Neural cell (in vitro differentiated cells): Measurements from ENCODE around the gene TEAD4. TPM values are rescaled to one million over a fixed set of nuclear protein-coding genes. Genes with fewer than 3 reads are reported as not detected.

Experiments
- H2AFZ ChIP-seq: fragments of 200-600, 300-800 bp; sonication (generic), shearing (Covaris generic); 2 replicates; pipeline ENCODE4 v1.6.0; 2014; ENCODE audit warnings: low read depth, mild to moderate bottlenecking, antibody characterized with exemption, low read length, moderate library complexity
- H3F3A ChIP-seq: fragments of 200-600 bp; shearing (Covaris generic); 2 replicates; pipeline ENCODE4 v1.6.1; 2016; ENCODE audit warnings: mild to moderate bottlenecking, moderate library complexity, mixed read lengths, antibody characterized with exemption, low read length; ENCODE audit not compliant: insufficient read depth, poor library complexity, severe bottlenecking
- H3K27ac ChIP-seq: fragments of 200-600, 300-800 bp; sonication (generic), shearing (Covaris generic); 2 replicates; pipeline ENCODE4 v1.5.1; 2014; ENCODE audit warnings: mild to moderate bottlenecking, low read length, moderate library complexity
- H3K27me3 ChIP-seq: fragments of 300-800, 200-600 bp; sonication (generic), shearing (Covaris generic); 2 replicates; pipeline ENCODE4 v1.6.0; 2014; ENCODE audit warnings: mild to moderate bottlenecking, low read depth, low read length, moderate library complexity; ENCODE audit not compliant: insufficient read depth
- H3K36me3 ChIP-seq: fragments of 300-800, 200-600 bp; sonication (generic), shearing (Covaris generic); 2 replicates; pipeline ENCODE4 v1.5.1; 2014; ENCODE audit warnings: mild to moderate bottlenecking, antibody characterized with exemption, low read length, moderate library complexity; ENCODE audit not compliant: insufficient read depth
- H3K4me2 ChIP-seq: fragments of 300-800, 200-600 bp; sonication (generic), shearing (Covaris generic); 2 replicates; pipeline ENCODE4 v1.6.0; 2014; ENCODE audit warnings: mild to moderate bottlenecking, low read length
- H3K4me3 ChIP-seq: fragments of 300-800, 200-600 bp; sonication (generic), shearing (Covaris generic); 2 replicates; pipeline ENCODE4 v1.5.1; 2014; ENCODE audit warnings: mild to moderate bottlenecking, low read length, moderate library complexity
- H3K79me2 ChIP-seq: fragments of 200-600 bp; shearing (Covaris generic); replicated peaks from 2 replicates; pipeline ENCODE4 v1.6.0; 2014; ENCODE audit warnings: mild to moderate bottlenecking, low read length, moderate library complexity; ENCODE audit not compliant: insufficient read depth
- H3K9ac ChIP-seq: fragments of 300-800, 200-600 bp; sonication (generic), shearing (Covaris generic); 2 replicates; pipeline ENCODE4 v1.6.1; 2016; ENCODE audit warnings: mild to moderate bottlenecking, low read length, mixed read lengths
- H3K9me2 ChIP-seq: fragments of 200-600 bp; shearing (Covaris generic); 2 replicates; pipeline ENCODE4 v1.6.1; 2016; ENCODE audit warnings: mild to moderate bottlenecking, low read length, mixed read lengths; ENCODE audit not compliant: insufficient read depth
- H3K9me3 ChIP-seq: fragments of 200-600, 300-800 bp; sonication (generic), shearing (Covaris generic); 2 replicates; pipeline ENCODE4 v1.6.1; 2016; ENCODE audit warnings: mild to moderate bottlenecking, mixed run types, low read length, moderate library complexity, mixed read lengths
- H4K20me1 ChIP-seq: fragments of 200-600 bp; shearing (Covaris generic); 2 replicates; pipeline ENCODE4 v1.6.1; 2016; ENCODE audit warnings: mild to moderate bottlenecking, mixed run types; ENCODE audit not compliant: insufficient read depth
- EP300 ChIP-seq: fragments of 450-650 bp; conservative IDR thresholded peaks from 2 replicates; pipeline ENCODE4 v1.6.1; 2014; ENCODE audit warnings: antibody characterized with exemption, mild to moderate bottlenecking, moderate library complexity; ENCODE audit not compliant: poor library complexity, severe bottlenecking
- EZH2 ChIP-seq: fragments of 200-600, 300-800 bp; shearing (Covaris generic), sonication (generic); IDR thresholded peaks from 2 replicates; pipeline ENCODE4 v1.6.1; 2014; ENCODE audit warnings: antibody characterized with exemption, low read length, borderline replicate concordance, mild to moderate bottlenecking; ENCODE audit not compliant: insufficient read depth, poor library complexity, severe bottlenecking
- MXI1 ChIP-seq: fragments of 450-650 bp; conservative IDR thresholded peaks from 2 replicates; pipeline ENCODE4 v1.6.1; 2014; ENCODE audit warnings: antibody characterized with exemption, mild to moderate bottlenecking; ENCODE audit not compliant: poor library complexity, severe bottlenecking
- POLR2AphosphoS5 ChIP-seq: IDR thresholded peaks from 2 replicates; pipeline ENCODE4 v1.6.1; 2012
- RAD21 ChIP-seq: fragments of 450-650 bp; conservative IDR thresholded peaks from 2 replicates; pipeline ENCODE4 v1.6.1; 2014; ENCODE audit warnings: antibody characterized with exemption, mild to moderate bottlenecking, moderate library complexity
- SMC3 ChIP-seq: fragments of 450-650 bp; conservative IDR thresholded peaks from 2 replicates; pipeline ENCODE4 v1.6.1; 2014; ENCODE audit warnings: antibody characterized with exemption, mild to moderate bottlenecking, moderate library complexity; ENCODE audit not compliant: poor library complexity
- TAF1 ChIP-seq: IDR thresholded peaks from 2 replicates; pipeline ENCODE4 v1.6.1; 2012; ENCODE audit warnings: low read depth
- polyA plus RNA-seq: library from polyadenylated mRNA; depleted of rRNA; stranded (reverse); fragments of >200 nt; gene quantifications from 2 replicates; pipeline ENCODE4 v1.2.3, GENCODE V29; 2014
- TF ChIP-seq, protein P1 (sequence below): fragments of 450-650 bp; IDR thresholded peaks from 2 replicates; pipeline ENCODE4 v1.5.1; 2014; ENCODE audit warnings: antibody characterized with exemption, mild to moderate bottlenecking, moderate library complexity; ENCODE audit not compliant: poor library complexity, severe bottlenecking
- TF ChIP-seq, protein P2 (sequence below): IDR thresholded peaks from 2 replicates; pipeline ENCODE4 v1.6.1; 2012; ENCODE audit warnings: borderline replicate concordance

The TEAD4 gene
- polyA plus RNA-seq, 1 donor from 2014 or later: 1.6 TPM

DNA sequence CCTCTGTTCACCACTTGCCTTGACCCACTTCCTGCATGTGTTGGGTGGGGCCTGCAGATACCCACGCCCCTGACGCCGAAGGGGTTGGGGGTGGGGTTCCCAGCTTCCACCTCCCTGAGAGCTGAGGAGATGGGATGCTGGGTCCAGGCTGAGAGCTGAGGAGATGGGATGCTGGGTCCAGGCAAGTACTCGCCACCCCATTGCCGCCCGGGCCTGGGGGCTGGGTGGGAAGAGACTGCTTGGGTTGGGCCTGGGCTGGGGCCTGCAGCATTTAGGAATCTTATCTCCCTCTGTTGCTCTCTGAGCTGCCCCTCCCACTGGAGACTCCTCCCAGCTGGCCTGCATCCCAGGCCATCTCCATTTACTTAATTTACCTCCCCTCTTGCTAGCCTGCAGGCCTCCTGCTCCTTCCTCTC lies 17.4 kb downstream of the TEAD4 start:
- H2AFZ ChIP-seq: no peak overlapping the region
- no peaks in the 10 kb centered on the region for H3K79me2 ChIP-seq
- H3K27ac ChIP-seq: no peak overlapping the region

GRCh38 chr12:2977776-2978175 lies 18.6 kb downstream of the TEAD4 start:
- Histone ChIP-seq H3K36me3 (no peaks in the 10 kb centered on the region), H3F3A (no peaks in the 10 kb centered on the region), H4K20me1 (no peaks in the 10 kb centered on the region), H3K4me3 (no peak overlapping the region), H3K27me3 (no peaks in the 10 kb centered on the region), H2AFZ (no peak overlapping the region), H3K27ac (no peak overlapping the region), H3K79me2 (no peaks in the 10 kb centered on the region), H3K4me2 (no peak overlapping the region), H3K9ac (no peak overlapping the region), H3K9me3 (no peaks in the 10 kb centered on the region), H3K9me2 (no peaks in the 10 kb centered on the region)
- TF ChIP-seq EP300: no peak
- TF ChIP-seq RAD21: no peak
- no peak for TF ChIP-seq MXI1
- TF ChIP-seq, protein P1, sequence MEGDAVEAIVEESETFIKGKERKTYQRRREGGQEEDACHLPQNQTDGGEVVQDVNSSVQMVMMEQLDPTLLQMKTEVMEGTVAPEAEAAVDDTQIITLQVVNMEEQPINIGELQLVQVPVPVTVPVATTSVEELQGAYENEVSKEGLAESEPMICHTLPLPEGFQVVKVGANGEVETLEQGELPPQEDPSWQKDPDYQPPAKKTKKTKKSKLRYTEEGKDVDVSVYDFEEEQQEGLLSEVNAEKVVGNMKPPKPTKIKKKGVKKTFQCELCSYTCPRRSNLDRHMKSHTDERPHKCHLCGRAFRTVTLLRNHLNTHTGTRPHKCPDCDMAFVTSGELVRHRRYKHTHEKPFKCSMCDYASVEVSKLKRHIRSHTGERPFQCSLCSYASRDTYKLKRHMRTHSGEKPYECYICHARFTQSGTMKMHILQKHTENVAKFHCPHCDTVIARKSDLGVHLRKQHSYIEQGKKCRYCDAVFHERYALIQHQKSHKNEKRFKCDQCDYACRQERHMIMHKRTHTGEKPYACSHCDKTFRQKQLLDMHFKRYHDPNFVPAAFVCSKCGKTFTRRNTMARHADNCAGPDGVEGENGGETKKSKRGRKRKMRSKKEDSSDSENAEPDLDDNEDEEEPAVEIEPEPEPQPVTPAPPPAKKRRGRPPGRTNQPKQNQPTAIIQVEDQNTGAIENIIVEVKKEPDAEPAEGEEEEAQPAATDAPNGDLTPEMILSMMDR: no peak
- no peak for TF ChIP-seq EZH2
- TF ChIP-seq POLR2AphosphoS5: no peak
- TF ChIP-seq, protein P2, sequence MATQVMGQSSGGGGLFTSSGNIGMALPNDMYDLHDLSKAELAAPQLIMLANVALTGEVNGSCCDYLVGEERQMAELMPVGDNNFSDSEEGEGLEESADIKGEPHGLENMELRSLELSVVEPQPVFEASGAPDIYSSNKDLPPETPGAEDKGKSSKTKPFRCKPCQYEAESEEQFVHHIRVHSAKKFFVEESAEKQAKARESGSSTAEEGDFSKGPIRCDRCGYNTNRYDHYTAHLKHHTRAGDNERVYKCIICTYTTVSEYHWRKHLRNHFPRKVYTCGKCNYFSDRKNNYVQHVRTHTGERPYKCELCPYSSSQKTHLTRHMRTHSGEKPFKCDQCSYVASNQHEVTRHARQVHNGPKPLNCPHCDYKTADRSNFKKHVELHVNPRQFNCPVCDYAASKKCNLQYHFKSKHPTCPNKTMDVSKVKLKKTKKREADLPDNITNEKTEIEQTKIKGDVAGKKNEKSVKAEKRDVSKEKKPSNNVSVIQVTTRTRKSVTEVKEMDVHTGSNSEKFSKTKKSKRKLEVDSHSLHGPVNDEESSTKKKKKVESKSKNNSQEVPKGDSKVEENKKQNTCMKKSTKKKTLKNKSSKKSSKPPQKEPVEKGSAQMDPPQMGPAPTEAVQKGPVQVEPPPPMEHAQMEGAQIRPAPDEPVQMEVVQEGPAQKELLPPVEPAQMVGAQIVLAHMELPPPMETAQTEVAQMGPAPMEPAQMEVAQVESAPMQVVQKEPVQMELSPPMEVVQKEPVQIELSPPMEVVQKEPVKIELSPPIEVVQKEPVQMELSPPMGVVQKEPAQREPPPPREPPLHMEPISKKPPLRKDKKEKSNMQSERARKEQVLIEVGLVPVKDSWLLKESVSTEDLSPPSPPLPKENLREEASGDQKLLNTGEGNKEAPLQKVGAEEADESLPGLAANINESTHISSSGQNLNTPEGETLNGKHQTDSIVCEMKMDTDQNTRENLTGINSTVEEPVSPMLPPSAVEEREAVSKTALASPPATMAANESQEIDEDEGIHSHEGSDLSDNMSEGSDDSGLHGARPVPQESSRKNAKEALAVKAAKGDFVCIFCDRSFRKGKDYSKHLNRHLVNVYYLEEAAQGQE: no peak
- TF ChIP-seq TAF1: no peak
- no peak for TF ChIP-seq SMC3

More for the DNA sequence above, 17.4 kb downstream of the TEAD4 start:
- Histone ChIP-seq H3K4me3 (no peak overlapping the region), H3K36me3 (no peaks in the 10 kb centered on the region), H3K9me2 (no peaks in the 10 kb centered on the region), H3F3A (no peaks in the 10 kb centered on the region), H3K4me2 (no peak overlapping the region), H3K27me3 (no peaks in the 10 kb centered on the region), H3K9ac (no peak overlapping the region), H4K20me1 (no peaks in the 10 kb centered on the region), H3K9me3 (no peaks in the 10 kb centered on the region)
- TF ChIP-seq SMC3 (no peak), TAF1 (no peak), RAD21 (no peak)

DNA sequence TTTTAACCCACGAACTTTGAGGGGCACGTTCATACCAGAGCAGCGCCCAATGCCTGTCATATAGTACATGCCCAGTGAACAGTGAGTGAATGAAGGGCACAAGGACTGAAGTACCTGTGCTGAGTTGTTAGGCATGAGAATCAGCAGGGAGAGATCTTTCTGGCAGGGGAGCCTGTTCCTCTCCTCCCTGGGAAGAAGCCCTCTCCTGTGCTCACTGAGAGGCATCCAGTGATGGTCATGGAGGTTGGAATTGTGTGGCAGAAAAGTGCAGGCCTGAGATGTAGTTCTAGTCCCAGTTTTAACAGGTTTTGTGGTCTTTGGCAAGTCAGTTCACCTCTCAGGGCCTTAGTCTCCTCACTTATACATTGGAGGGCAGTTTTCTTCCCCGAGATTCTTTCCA lies 20.6 kb downstream of the TEAD4 start:
- Histone ChIP-seq H3K36me3 (no peaks in the 10 kb centered on the region), H3K27ac (no peak overlapping the region), H3K79me2 (no peaks in the 10 kb centered on the region), H3K4me3 (no peak overlapping the region), H2AFZ (no peak overlapping the region), H4K20me1 (no peaks in the 10 kb centered on the region), H3K9me3 (no peaks in the 10 kb centered on the region), H3K27me3 (no peaks in the 10 kb centered on the region), H3F3A (no peaks in the 10 kb centered on the region), H3K4me2 (no peak overlapping the region), H3K9ac (no peak overlapping the region), H3K9me2 (no peaks in the 10 kb centered on the region)
- TF ChIP-seq MXI1 (no peak), SMC3 (no peak), EZH2 (no peak), RAD21 (no peak), POLR2AphosphoS5 (no peak)
- TF ChIP-seq, protein P2: no peak
- TF ChIP-seq, protein P1: no peak
